GM18505 (cell line): ENCODE results near the gene CASP12.

Experiments
- ATAC-seq: cut with Tn5 transposase; IDR thresholded peaks from one replicate; pipeline ENCODE4 v1.9.1; 2021; ENCODE audit not compliant: unreplicated experiment
- POLR2A ChIP-seq: IDR thresholded peaks from 4 replicates; pipeline ENCODE4 v1.6.1; 2011; ENCODE audit warnings: borderline replicate concordance; ENCODE audit not compliant: insufficient read depth, insufficient read length; ENCODE audit errors: extremely low read depth

CASP12 gene

DNA sequence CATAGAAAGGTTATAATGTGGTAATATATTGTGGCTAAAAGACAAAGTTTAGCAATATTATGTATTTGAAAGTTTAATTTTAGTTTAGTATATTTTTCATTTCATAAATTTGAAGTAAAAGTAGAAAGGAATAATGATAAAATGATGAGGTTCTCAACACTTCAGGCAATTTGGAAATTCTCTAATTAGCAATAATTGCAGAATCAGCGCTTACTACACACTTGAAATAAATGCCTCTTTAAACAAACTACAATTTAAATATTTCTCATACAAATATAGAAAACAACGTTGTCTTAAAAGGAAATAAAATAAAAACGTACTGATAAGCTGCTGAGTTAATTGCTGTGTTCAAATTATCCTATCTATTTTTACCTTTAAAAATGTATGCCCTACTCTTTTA, 25.9 kb downstream of the CASP12 start:
- ATAC-seq: no peak
- no peak for TF ChIP-seq POLR2A

DNA sequence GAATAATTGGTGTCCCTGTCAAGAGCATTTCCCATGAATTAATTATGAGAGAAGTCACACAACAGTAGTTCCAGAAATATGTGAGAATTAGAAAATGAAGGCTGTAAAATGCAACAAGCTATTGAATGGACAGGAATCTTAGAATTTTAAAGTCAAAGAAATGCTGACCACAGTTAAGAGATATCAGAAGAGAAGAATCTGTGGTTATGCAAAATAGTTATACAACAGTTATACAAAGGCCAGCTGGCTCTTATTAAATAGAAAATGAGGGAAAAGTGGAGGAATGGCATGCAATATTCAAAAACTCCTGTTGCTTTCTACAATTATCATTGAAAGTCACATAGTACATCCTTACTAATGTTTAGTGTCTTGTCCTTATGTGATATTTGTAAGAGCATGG, 27.4 kb downstream of the CASP12 start:
- ATAC-seq: no peak
- TF ChIP-seq POLR2A: no peak

DNA sequence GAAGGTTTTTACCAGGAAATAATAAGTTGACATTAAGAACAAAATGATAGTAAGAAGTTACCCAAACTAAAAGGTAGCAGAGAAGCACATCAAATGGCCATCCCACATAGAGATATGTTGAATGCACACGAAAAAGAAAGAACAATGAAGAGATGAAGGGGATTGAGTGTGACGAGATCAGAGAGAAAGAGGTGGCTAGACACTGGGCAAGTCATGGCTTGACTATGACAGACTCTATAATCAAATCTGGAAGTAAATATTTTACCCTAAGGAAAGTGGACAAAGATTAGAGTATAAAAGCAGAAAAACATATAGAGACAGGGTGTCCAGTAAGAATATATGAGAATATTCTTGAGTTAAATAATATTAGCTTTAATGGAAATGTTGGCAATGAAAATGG, 31.4 kb downstream of the CASP12 start:
- ATAC-seq: no peak
- no peak for TF ChIP-seq POLR2A

DNA sequence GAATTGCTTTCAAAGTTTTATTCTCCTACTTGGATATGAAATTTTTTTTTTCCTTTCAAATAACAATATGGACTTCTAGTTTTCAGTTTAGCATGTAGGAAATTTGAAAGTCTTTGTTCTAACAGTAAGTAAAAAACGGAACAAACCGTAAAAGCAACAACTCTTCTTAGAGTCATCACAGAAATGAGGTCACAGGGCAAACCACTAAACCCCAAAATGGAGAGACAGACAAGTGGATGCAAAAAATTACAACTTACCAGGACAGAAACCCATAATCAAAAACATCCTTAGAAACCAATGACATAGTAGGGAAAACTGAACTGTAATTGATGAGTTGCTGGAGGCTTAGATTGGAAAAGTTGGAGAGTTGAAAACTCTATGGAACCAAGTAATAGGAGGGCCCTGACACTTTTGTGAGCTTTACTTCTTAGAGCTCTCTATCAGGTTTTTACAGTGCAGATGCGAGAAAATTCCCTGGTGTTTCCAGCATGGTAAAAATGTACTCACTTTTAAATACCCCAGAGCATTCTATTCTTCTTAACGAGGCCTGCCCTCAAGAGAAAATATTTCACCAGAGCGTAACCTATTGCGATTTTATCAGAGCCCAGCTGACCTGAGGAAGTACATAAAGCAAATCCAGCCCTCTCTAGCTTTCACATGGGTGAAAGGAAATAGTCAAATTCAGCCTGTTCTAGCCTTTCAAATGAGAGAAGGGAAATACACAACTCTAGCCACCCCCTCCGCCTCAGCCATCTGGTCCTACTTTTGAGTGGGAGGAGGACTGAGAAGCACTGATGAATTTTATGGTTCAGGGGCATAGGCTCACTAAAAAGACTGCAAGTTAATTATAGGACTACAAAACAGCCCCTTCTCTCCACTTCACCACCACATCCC, 39.1 kb downstream of the CASP12 start:
- TF ChIP-seq POLR2A: no peak
- ATAC-seq: no peak

DNA sequence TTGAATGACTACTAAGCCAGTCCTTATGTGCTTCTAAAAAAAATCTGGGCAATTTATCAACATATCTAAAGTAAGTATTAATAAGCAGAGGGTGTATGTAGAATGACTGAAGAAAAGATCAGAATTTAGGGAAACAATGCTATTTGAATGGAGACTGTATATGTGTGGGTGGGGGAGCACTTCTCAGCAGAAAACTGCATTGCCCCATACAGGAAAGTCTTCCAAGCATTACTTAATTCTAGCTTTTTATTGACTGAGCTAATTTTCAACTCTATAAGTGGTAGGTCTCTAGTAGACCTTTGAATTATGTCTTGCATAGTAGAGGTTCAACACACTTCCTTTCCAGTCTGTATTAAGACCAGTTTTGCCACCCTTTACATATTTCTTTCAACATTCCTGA, 41.7 kb downstream of the CASP12 start:
- no peak for ATAC-seq
- no peak for TF ChIP-seq POLR2A

DNA sequence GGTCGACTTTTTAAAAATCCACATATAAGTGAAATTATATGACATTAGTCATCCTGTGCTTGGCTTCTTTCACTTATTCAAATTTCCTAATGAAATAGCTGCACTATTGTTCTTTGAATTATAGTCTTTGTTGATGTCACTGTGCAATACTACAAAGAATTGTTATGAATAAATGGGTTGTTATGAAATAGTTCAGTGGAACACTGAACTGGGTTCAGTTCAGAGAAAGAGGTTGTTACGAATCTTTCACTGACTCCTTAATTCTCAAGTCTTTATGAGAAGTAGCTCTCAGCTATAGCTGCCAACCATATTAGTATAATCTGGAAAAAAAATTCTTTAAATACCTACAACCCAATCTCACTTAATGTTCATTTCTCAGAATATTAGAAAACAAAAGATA, 42.3 kb downstream of the CASP12 start:
- no peak for ATAC-seq
- no peak for TF ChIP-seq POLR2A

DNA sequence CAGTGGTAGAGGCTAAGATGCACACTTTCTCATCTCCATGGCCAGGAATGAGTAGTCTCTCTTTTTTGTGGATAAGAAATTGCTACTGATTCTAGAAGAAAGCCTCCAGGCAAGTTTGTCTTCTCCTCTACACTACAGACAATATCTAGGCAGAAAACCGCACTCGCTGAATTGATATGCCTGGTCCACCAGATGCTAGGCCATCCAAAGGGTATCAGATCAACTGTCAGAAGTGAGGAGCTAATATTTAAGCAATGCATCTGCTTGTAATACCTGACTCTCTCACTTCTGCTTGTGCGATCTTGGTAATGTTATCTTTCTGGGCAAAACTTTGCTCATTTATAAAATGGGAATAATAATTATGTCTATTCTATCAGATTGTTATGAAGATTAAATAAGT, 45.0 kb downstream of the CASP12 start:
- ATAC-seq: no peak
- TF ChIP-seq POLR2A: no peak

DNA sequence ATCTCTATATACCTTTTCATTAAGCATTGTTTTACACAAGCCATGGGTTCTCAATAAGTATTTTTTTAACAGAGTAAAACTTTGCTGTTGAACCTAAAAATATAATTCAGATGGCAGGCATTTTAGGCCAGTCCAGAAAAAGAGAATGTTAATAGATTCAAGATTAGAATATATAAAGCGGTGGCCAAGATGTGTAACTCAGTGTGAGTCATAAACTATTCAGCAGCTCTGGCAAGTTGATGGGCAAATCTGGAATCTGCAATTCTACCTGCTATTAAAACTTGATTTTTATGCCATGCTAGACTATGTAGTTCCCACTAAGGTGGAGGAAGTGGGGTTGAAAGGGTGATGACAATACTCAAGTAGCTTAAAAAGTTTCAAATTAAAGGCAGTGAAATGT, 45.4 kb downstream of the CASP12 start:
- no peak for ATAC-seq
- no peak for TF ChIP-seq POLR2A

DNA sequence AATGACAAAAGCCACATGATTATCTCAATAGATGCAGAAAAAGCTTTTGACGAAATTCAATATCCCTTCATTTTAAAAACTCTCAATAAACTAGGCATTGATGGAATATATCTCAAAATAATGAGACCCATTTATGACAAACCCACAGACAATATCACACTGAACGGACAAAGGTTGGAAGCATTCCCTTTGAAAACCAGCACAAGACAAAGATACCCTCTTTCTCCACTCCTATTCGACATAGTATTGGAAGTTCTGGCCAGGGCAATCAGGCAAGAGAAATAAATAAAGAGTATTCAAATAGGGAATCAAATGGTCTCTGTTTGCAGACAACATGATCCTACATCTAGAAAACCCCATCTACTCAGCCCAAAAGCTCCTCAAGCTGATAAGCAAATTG, 52.0 kb downstream of the CASP12 start:
- TF ChIP-seq POLR2A: no peak
- no peak for ATAC-seq

DNA sequence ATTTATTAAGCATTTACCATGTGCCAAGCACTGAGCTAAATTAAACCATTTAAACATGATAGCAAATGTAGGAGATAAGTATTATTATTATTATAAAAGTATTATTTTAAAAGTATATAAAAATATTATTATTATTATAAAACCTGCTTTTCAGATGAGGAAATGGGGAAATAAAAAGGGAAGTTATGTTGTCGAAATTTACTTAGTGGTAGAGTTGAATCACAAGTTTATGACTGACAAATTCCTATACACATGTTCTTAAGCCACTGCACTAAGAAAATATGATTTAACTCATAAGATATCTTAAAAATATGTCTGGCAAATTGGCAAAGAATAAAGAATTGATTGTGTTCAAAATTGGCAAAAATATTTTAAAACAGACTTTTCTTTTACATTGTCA, 53.8 kb downstream of the CASP12 start:
- no peak for TF ChIP-seq POLR2A
- no peak for ATAC-seq

DNA sequence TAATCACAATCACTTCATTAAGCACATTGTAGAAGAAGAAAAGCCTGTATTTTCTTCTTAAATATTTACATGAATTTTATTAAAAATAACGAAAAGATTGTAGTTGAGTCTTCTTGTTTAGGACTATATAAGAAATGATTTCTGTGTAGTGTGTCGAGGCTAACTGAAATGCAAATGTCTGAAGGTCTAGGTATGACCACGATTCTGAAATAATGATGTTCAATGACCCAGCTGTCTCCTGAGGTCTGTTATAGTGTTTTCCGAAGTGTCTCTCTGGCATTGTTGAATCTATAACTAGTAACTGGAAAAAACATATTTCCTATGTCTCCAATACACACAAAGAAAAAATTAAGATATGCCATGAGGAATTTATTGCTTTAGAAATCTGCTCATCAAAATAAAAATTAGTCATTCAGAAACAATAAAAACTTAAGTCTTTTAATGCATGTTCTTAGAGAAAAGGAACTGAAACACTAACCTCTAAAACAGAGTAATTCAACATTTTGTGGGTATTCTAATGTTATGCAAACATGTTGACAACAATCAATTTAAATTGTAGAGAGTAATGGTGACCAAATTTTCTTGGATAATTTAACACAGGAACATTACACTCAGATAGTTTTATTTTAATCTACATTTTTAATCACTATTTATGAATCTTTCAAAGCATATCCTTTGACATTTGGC, 55.0 kb downstream of the CASP12 start:
- no peak for TF ChIP-seq POLR2A
- no peak for ATAC-seq

DNA sequence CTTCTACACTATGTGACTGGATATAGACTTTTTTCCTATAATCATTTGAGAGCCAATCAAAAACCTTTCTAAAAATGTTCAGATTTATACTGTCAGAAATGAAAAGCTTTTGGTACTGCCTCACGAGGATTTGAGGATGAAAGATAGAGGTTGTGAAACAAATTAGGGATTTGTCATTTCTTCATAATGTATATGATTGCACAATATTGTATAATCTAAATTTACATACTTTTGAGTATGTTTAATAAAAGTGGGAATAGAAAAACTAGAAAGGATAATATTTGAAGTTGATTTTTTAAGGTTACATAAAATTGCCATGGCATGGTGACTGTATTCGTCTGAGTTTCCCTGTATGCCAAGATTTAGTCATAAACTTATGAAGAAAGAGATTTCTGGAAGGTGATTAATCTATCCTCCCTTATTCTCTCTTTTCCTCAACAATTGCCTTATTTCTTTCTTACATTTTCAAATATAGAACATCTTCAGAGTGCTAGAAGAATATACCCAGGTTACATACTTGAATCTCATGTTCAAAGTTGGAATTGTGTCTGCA, 56.2 kb downstream of the CASP12 start:
- ATAC-seq: no peak
- no peak for TF ChIP-seq POLR2A

DNA sequence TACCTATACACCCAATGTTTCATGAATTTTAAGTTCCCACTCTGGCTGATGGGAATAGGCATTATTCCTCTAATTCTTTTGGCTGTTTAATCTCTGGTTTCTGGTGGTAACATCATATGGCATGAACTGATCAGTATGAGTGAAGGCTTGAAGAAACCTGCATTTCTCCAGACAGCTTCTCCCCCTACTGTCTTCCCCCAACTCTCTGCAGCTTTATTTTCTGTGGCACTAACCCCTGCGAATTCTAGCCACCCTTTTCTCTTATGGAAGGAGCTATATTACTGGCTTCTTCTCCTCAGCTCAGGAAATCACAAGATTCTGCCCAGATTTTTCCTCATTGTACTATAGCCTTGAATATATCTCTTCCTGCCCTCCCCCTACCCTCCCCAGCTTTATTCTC, 57.1 kb downstream of the CASP12 start:
- no peak for ATAC-seq
- no peak for TF ChIP-seq POLR2A
